A549 (cell line): Measurements from ENCODE around the gene PBRM1. TPM values are rescaled to one million over a fixed set of nuclear protein-coding genes. Genes with fewer than 3 reads are reported as not detected.
A peak's percentile ranks its signal among the peaks of the same experiment; 100 is the strongest.

Experiments
- ATAC-seq, 2 experiments: fragments of 200-7000 bp in 1 of 2; fragments of >200 bp in 1 of 2; cut with Nextera tagmentation in 1 of 2; cut with Tn5 transposase in 1 of 2; 3 replicates each; pipeline versions ENCODE4 v1.8.0 to v1.9.1; 2018 to 2020; ENCODE audit warnings: mild to moderate bottlenecking in 1 of 2, moderate library complexity in 1 of 2
- CTCF ChIA-PET: fragments of 300-600 bp; sonication (Branson Sonifier 250); formaldehyde crosslinking; extraction: SDS; loops from one replicate; lab custom pipeline; 2021; ENCODE audit warnings: antibody characterized with exemption, inconsistent platforms; lab: Yijun Ruan, JAX
- POLR2A ChIA-PET: fragments of 350-600 bp; formaldehyde crosslinking; extraction: SDS; loops from one replicate; lab custom pipeline; 2021; ENCODE audit warnings: antibody characterized with exemption, inconsistent platforms; lab: Yijun Ruan, JAX
- DNase-seq, 2 experiments: peaks; one replicate each; pipeline versions ENCODE4 v3.0.0 to v3.0.0-alpha.2; 2011 to 2016; ENCODE audit warnings: low read depth in 1 of 2, low spot score in 1 of 2
- FAIRE-seq: peaks from 2 replicates; lab custom pipeline; 2011; peaks lifted over from hg19 to GRCh38; lab: Jason Lieb, UNC
- H3K27ac ChIP-seq, 2 experiments: fragments of >200 bp; sonication (Bioruptor Twin); formaldehyde crosslinking; 3 replicates each; pipeline ENCODE4 v1.5.1; 2016 to 2017
- H3K4me1 ChIP-seq: fragments of >200 bp; sonication (Bioruptor Twin); formaldehyde crosslinking; 3 replicates; pipeline ENCODE4 v1.6.1; 2016
- H3K4me2 ChIP-seq: fragments of >200 bp; sonication (Bioruptor Twin); formaldehyde crosslinking; 3 replicates; pipeline ENCODE4 v1.6.1; 2016
- H3K4me3 ChIP-seq: fragments of >200 bp; sonication (Bioruptor Twin); formaldehyde crosslinking; 3 replicates; pipeline ENCODE4 v1.5.1; 2016
- H3K9me3 ChIP-seq: fragments of >200 bp; sonication (Bioruptor Twin); formaldehyde crosslinking; 3 replicates; pipeline ENCODE4 v1.6.1; 2016
- CBX8 ChIP-seq: fragments of 200-600 bp; sonication (generic); IDR thresholded peaks from 2 replicates; pipeline ENCODE4 v1.6.1; 2016
- CEBPB ChIP-seq, 2 experiments: fragments of >200 bp in 1 of 2; sonication (Bioruptor Twin) in 1 of 2; formaldehyde crosslinking in 1 of 2; IDR thresholded peaks; 2 replicates each; pipeline ENCODE4 v1.6.1; 2012 to 2016
- EHMT2 ChIP-seq: fragments of 200-600 bp; sonication (generic); IDR thresholded peaks from 2 replicates; pipeline ENCODE4 v1.6.1; 2016; ENCODE audit warnings: antibody characterized with exemption, low read depth, mild to moderate bottlenecking, moderate library complexity
- EP300 ChIP-seq, 2 experiments: fragments of >200 bp; sonication (Bioruptor Twin); formaldehyde crosslinking; IDR thresholded peaks; 2 replicates in 1 of 2; 3 replicates in 1 of 2; pipeline ENCODE4 v1.6.1; 2016 to 2017
- ESRRA ChIP-seq: fragments of 150-350 bp; IDR thresholded peaks from 2 replicates; pipeline ENCODE4 v1.6.1; 2014; ENCODE audit warnings: mild to moderate bottlenecking, low read length, borderline replicate concordance
- FOSL2 ChIP-seq, 2 experiments: fragments of 450-650 bp in 1 of 2; fragments of >200 bp in 1 of 2; sonication (Bioruptor Twin) in 1 of 2; formaldehyde crosslinking; IDR thresholded peaks; 2 replicates each; pipeline versions ENCODE4 v1.5.0 to v1.6.1; 2016 to 2020; ENCODE audit warnings: mild to moderate bottlenecking in 1 of 2, moderate library complexity in 1 of 2
- HDAC2 ChIP-seq: fragments of 200-600 bp; sonication (generic); IDR thresholded peaks from 2 replicates; pipeline ENCODE4 v1.6.1; 2016
- HOXA7 ChIP-seq: fragments of 250-450 bp; sonication (Bioruptor Pico); IDR thresholded peaks from 2 replicates; pipeline ENCODE4 v1.5.0; 2020; ENCODE audit warnings: mild to moderate bottlenecking, moderate library complexity
- JUN ChIP-seq, 2 experiments: fragments of >200 bp; sonication (Bioruptor Twin); formaldehyde crosslinking; IDR thresholded peaks; 2 replicates in 1 of 2; 3 replicates in 1 of 2; pipeline ENCODE4 v1.6.1; 2016 to 2017
- JUNB ChIP-seq: fragments of >200 bp; sonication (Bioruptor Twin); formaldehyde crosslinking; IDR thresholded peaks from 2 replicates; pipeline ENCODE4 v1.6.1; 2016
- MYC ChIP-seq: IDR thresholded peaks from 2 replicates; pipeline ENCODE4 v1.6.1; 2012; ENCODE audit warnings: mild to moderate bottlenecking, inconsistent platforms, low read length, improper control_type of control experiment, borderline replicate concordance
- NPAS2 ChIP-seq: fragments of 250-450 bp; sonication (Bioruptor Pico); IDR thresholded peaks from 2 replicates; pipeline ENCODE4 v1.8.0; 2022; ENCODE audit warnings: mild to moderate bottlenecking, moderate library complexity, borderline replicate concordance
- POLR2A ChIP-seq: IDR thresholded peaks from 2 replicates; pipeline ENCODE4 v1.6.1; 2012; ENCODE audit warnings: mild to moderate bottlenecking, low read length
- RAD21 ChIP-seq, 2 experiments: fragments of >200 bp in 1 of 2; sonication (Bioruptor Twin) in 1 of 2; formaldehyde crosslinking in 1 of 2; IDR thresholded peaks in 1 of 2; conservative IDR thresholded peaks in 1 of 2; 2 replicates in 1 of 2; 3 replicates in 1 of 2; pipeline ENCODE4 v1.6.1; 2012 to 2018; ENCODE audit warnings: inconsistent platforms in 1 of 2
- RNF2 ChIP-seq: fragments of 200-600 bp; sonication (generic); IDR thresholded peaks from 2 replicates; pipeline ENCODE4 v1.6.1; 2016; ENCODE audit warnings: low read depth, mild to moderate bottlenecking, antibody characterized with exemption, moderate library complexity, borderline replicate concordance
- SMC3 ChIP-seq: fragments of >200 bp; sonication (Bioruptor Twin); formaldehyde crosslinking; IDR thresholded peaks from 3 replicates; pipeline ENCODE4 v1.6.1; 2018; ENCODE audit warnings: inconsistent platforms
- SREBF2 ChIP-seq: fragments of 450-650 bp; IDR thresholded peaks from 2 replicates; pipeline ENCODE4 v1.6.1; 2014; ENCODE audit warnings: mild to moderate bottlenecking, moderate library complexity
- ZNF302 ChIP-seq: fragments of 250-450 bp; sonication (Bioruptor Pico); IDR thresholded peaks from 2 replicates; pipeline ENCODE4 v1.9.0; 2021; ENCODE audit warnings: inconsistent platforms, mild to moderate bottlenecking, moderate library complexity
- ZSCAN20 ChIP-seq: fragments of 250-450 bp; sonication (Bioruptor Pico); IDR thresholded peaks from 2 replicates; pipeline ENCODE4 v1.8.0; 2022; ENCODE audit warnings: mild to moderate bottlenecking, moderate library complexity
- WGBS: methylation state at CpG from one replicate; pipeline ENCODE4 v1.1.6; 2017; ENCODE audit errors: missing lambda C conversion rate; 5-methylcytosine and 5-hydroxymethylcytosine counted together
- polyA plus RNA-seq, 4 experiments: library from polyadenylated mRNA; depleted of rRNA in 3 of 4; stranded (reverse); fragments of >200 nt; fragmentation: RNase III in 1 of 4; extraction: RNeasy Plus Mini Kit Qiagen cat#74134 plus additional on column Dnase treatment in 1 of 4; gene quantifications; 2 replicates in 3 of 4; 3 replicates in 1 of 4; pipeline ENCODE4 v1.2.3, GENCODE V29; 2011 to 2017
- TF ChIP-seq, protein P1 (sequence below): fragments of 250-450 bp; sonication (Bioruptor Pico); IDR thresholded peaks from 2 replicates; pipeline ENCODE4 v1.5.0; 2020; ENCODE audit warnings: low read depth, mild to moderate bottlenecking, moderate library complexity
- TF ChIP-seq, protein P2 (sequence below): IDR thresholded peaks from 2 replicates; pipeline ENCODE4 v1.6.1; 2012
- TF ChIP-seq, protein P3 (sequence below): fragments of >200 bp; sonication (Bioruptor Twin); formaldehyde crosslinking; IDR thresholded peaks from 2 replicates; pipeline ENCODE4 v1.6.1; 2016

The PBRM1 gene
- polyA plus RNA-seq, 2 of the 4 experiments (the other 2 are of a cell fraction), result 15.0 to 21.6 TPM

DNA sequence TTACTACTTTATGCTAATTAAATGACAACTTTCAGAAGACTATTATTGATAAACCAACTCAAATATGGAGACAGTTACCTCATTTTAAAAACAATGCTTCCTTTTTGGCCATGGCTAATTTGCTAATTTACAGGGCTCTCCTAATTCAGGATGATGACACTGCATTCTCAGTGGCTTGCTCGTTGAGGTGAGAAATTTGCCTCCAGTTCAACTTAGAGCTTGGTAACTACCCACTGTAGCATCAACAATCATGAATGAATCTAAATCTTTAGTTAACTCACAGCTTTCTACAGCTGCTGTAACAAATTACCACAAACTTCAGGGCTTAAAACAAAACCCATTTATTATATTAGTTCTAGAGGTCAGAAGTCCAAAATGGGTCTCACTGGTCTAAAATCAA lies 14.0 kb downstream of the PBRM1 start:
- WGBS, result 79% methylated on average over 1 of the region's 1 CpG
- ATAC-seq (no peak), DNase-seq (no peak), FAIRE-seq (no peak)
- Histone ChIP-seq H3K9me3 (no peaks in the 10 kb centered on the region), H3K4me2 (peak overlapping the region; percentile 61), H3K27ac (peak overlapping the region; percentile 7 to 79; a peak in 4 of 6 replicates), H3K4me1 (peaks cover 28% of the 10 kb centered on the region), H3K4me3 (no peak overlapping the region)
- POLR2A ChIA-PET, result interaction anchor here (0.7 to 1.5 kb wide), 2 partner anchors 13 to 34 kb away, joined by 5 to 8 read pairs; partner anchors contain the start of genes GLT8D1 and SPCS1
- TF ChIP-seq EHMT2, result no peak
- TF ChIP-seq, protein P1, sequence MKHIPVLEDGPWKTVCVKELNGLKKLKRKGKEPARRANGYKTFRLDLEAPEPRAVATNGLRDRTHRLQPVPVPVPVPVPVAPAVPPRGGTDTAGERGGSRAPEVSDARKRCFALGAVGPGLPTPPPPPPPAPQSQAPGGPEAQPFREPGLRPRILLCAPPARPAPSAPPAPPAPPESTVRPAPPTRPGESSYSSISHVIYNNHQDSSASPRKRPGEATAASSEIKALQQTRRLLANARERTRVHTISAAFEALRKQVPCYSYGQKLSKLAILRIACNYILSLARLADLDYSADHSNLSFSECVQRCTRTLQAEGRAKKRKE (CRISPR knock-in tag), result no peak
- no peak for TF ChIP-seq JUN (IDR thresholded peaks at IDR 0.05)
- CTCF ChIA-PET, result interaction anchor here (1.0 to 1.6 kb wide), 2 partner anchors 13 to 200 kb away, joined by 3 read pairs; no protein-coding TSS in a partner anchor

DNA sequence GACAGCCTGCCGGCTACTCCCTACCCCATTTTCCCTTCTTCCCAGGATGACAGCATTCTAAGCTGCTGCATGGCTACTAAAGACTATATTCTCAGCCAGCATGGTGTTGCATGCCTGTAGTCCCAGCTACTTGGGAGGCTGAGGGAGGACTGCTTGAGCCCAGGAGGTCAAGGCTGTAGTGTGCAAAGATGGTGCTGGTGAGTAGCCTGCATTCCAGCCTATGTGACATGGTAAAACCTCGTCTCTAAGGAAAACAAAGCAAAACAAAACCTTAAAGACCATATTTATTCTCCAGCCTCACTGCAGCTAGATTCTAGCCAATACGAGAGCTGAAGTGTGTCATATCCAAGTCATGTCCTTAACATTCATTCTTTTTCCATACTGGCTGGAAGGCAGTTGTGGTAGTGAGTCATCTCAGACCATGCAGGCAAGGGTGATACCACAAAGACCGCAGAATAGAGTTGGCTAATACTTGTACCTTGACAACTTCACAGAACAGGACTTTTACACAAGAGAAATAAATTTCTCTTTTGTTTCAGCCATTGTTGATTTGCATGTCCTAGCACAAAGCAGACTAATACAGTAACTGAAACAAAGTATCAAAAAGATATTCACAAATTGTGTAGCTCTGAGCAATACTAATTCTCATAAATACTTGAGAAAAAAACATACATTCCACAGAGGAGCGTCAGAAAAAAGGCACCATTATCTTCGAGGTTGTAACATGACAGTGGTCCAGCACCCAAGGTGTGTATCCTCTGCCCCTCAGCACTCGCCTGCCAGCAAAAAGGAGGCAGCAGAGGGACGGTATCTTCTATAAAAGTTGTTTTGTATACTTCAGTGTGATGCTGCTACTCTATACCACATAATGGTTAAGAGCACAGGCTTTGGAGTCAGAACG lies 14.8 kb downstream of the PBRM1 start:
- POLR2A ChIA-PET, result interaction anchor here (1.2 to 1.5 kb wide), 2 partner anchors 35 to 132 kb away, joined by 3 to 5 read pairs; partner anchors contain the start of genes GLT8D1 and SPCS1
- no peak for FAIRE-seq
- 37% methylated on average over 9 of the region's 9 CpGs for WGBS
- CTCF ChIA-PET, result interaction anchor here (1.6 kb wide), 1 partner anchor 199 kb away, joined by 3 read pairs; no protein-coding TSS in a partner anchor
- Histone ChIP-seq H3K4me2 (peak overlapping the region; percentile 61), H3K4me1 (peaks cover 28% of the 10 kb centered on the region)
- TF ChIP-seq CEBPB (IDR thresholded peaks at IDR 0.05) (peak in 1 of 2 experiments; percentile 53; a peak in 1 of 4 replicates), HDAC2 (no peak), FOSL2 (IDR thresholded peaks at IDR 0.05) (0 out of 2 replicates have a peak, but pooled peaks have one; percentile 36), FOSL2 (CRISPR knock-in tag; IDR thresholded peaks at IDR 0.05) (peak; percentile 84)
- TF ChIP-seq, protein P2, sequence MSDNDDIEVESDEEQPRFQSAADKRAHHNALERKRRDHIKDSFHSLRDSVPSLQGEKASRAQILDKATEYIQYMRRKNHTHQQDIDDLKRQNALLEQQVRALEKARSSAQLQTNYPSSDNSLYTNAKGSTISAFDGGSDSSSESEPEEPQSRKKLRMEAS, result 0 out of 2 replicates have a peak, but pooled peaks have one; percentile 22
- TF ChIP-seq, all 56 proteins: peak for 3
- ATAC-seq (peak; percentile 98 to 100), DNase-seq (peak; percentile 55 to 83)
- H3K4me3 ChIP-seq, result no peak overlapping the region
- H3K27ac ChIP-seq, result peak overlapping the region; percentile 39 to 79; a peak in 5 of 6 replicates
- no peaks in the 10 kb centered on the region for H3K9me3 ChIP-seq

DNA sequence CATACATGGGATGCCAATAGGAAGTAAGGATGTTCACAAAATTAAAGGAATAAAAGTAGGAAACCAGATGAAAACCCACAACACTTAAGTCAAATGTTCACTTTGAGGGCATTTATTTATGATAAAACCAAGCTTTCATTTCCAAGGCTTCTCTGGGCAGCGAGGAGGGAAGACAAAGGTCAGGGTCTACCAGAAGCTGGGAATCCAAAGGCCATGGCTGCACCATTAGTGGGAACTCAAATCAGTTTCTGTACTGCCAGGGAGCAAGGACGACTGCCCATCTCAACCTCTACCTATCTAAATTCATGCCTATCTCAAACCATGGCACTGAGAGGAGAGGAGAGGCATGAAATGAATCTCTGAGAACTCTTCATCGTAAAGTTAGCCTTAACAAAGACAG lies 22.6 kb downstream of the PBRM1 start:
- Histone ChIP-seq H3K27ac (no peak overlapping the region), H3K4me3 (no peak overlapping the region), H3K4me2 (no peak overlapping the region), H3K4me1 (no peaks in the 10 kb centered on the region), H3K9me3 (no peaks in the 10 kb centered on the region)
- ATAC-seq (no peak), FAIRE-seq (no peak), DNase-seq (no peak)
- ChIA-PET POLR2A (no interaction called here), CTCF (no interaction called here)
- TF ChIP-seq CEBPB (IDR thresholded peaks at IDR 0.05) (no peak), CBX8 (no peak), NPAS2 (no peak), EP300 (IDR thresholded peaks at IDR 0.05) (no peak), SREBF2 (no peak), ESRRA (no peak), HOXA7 (CRISPR knock-in tag) (no peak), ZSCAN20 (CRISPR knock-in tag) (no peak)
- 91% methylated on average over 3 of the region's 3 CpGs for WGBS

DNA sequence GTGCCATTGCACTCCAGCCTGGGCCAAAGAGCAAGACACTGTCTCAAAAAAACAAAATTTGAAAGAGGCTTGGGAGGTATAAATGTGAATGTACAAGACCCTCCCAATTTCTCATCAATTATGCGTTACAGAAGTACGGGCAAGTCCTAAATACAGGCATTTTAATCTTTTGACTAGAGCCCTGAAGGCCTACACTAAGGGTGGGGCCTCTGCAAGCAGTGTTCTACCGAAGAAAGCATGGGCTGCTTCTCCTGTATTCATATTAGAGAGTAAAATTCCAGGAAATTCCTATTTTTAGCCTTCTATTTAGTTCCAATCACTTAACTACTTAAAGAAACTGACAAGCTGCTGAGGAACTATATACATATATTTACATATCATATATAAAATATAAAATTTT lies 25.7 kb downstream of the PBRM1 start:
- Histone ChIP-seq H3K27ac (no peak overlapping the region), H3K4me1 (no peaks in the 10 kb centered on the region), H3K4me2 (no peak overlapping the region), H3K9me3 (no peaks in the 10 kb centered on the region), H3K4me3 (no peak overlapping the region)
- ATAC-seq, result no peak
- FAIRE-seq, result no peak
- ChIA-PET CTCF (interaction anchor here (0.8 kb wide), 1 partner anchor 232 kb away, joined by 3 read pairs; no protein-coding TSS in a partner anchor), POLR2A (no interaction called here)
- no peak for TF ChIP-seq SMC3
- TF ChIP-seq JUNB, result no peak
- no peak for TF ChIP-seq CEBPB (IDR thresholded peaks at IDR 0.05)
- TF ChIP-seq, protein P3, sequence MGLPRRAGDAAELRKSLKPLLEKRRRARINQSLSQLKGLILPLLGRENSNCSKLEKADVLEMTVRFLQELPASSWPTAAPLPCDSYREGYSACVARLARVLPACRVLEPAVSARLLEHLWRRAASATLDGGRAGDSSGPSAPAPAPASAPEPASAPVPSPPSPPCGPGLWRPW, result no peak
- no peak for TF ChIP-seq ZNF302
- TF ChIP-seq, protein P1 (CRISPR knock-in tag), result no peak
- no peak for TF ChIP-seq EHMT2
- no peak for TF ChIP-seq POLR2A
- TF ChIP-seq RAD21 (conservative IDR thresholded peaks at IDR 0.05 in 1 of 2, IDR thresholded peaks at IDR 0.05 in 1 of 2), result no peak
- no peak for TF ChIP-seq MYC
- TF ChIP-seq RNF2, result no peak
- WGBS, result 56% methylated on average over 3 of the region's 3 CpGs
- no peak for DNase-seq
